PFSK-1 (cell line): ENCODE results near the gene MED10.

ENCODE experiments used
- POLR2AphosphoS5 ChIP-seq: IDR thresholded peaks from 2 replicates; pipeline ENCODE4 v1.6.1; 2012; ENCODE audit warnings: low read depth, mild to moderate bottlenecking, control low read depth, low read length, moderate library complexity
- TAF1 ChIP-seq: IDR thresholded peaks from 2 replicates; pipeline ENCODE4 v1.6.1; 2012; ENCODE audit warnings: low read length, control low read depth, borderline replicate concordance; ENCODE audit not compliant: insufficient read depth

DNA sequence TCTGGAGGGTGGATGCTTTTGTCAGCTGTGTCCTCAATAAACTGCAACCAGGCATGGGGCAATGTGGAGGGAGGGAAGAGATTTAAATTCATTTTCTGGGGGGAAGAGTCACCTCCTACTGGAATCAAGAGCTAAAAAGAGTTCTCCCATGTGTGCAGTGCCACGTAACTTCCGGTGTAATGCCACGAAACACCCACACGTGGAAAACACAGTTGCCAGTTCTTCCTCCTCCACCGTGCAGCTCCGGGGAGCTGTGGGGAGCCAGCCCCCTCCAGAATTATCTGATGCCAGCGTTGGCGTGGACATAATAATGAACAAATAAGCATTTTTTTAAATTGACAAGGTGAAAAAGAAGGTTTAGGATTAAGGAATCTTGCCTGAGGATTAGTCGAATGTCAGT lies 32.1 kb upstream of the MED10 start:
- TF ChIP-seq TAF1 (no peak), POLR2AphosphoS5 (no peak)
